Fibroblast of skin of back (primary cell): Measurements from ENCODE around the gene MRPS9. TPM values are rescaled to one million over a fixed set of nuclear protein-coding genes. Genes with fewer than 3 reads are reported as not detected.

ENCODE experiments used
- DNase-seq: peaks from one replicate; pipeline ENCODE4 v3.0.0-alpha.2; 2013
- polyA plus RNA-seq, 2 experiments: library from polyadenylated mRNA; unstranded; fragments of 120-200 nt; gene quantifications; one replicate each; pipeline ENCODE4 v1.2.1, GENCODE V29; 2013; ENCODE audit not compliant: insufficient read length in 2 of 2

MRPS9 gene
- polyA plus RNA-seq (2013, experiment 1 of 2; ENCODE audit: insufficient read length) = 24.3 TPM
- polyA plus RNA-seq (2013, experiment 2 of 2; ENCODE audit: insufficient read length) = 17.5 TPM

DNA sequence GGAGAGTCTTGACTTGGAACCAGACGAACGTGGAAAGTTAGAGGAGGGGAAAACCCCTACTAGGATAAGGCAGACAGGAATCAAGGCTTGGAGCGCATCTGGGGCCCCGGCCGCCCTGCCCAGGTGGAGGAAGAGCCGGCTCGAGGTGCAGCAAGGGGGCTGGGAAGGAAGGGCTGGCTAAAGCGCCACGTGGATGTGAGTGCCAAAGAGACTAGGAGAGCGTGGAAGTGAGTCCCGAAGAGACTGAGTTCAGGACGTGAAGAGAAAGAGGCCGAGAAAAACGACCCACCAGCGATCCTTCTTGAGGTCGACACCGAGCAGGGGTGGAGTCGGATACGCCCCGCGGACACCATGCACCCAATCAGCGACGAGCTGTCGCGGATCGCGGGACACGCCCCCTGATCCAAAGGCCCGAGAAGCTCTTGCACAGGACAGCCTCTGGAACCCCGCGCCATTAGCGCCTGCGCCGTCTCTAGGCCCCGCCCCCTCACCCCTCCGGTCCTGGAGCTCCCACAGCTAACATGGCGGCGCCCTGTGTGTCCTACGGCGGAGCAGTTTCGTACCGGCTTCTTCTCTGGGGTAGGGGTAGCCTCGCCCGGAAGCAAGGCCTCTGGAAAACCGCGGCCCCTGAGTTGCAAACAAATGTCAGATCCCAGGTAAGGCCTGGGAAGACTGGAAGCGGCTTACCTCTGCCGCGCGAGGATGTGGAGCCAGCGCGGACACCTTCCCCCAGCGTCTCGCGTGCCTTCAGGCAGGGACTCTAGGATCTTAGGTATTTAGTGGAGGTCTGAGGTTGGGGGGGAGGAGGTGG, at the start of gene MRPS9:
MRPS9 (plus strand) TSS at position 498 of the 811 bp plus-strand sequence; CDS start at position 522, 24 bp downstream.
- DNase-seq = peak; percentile 97

DNA sequence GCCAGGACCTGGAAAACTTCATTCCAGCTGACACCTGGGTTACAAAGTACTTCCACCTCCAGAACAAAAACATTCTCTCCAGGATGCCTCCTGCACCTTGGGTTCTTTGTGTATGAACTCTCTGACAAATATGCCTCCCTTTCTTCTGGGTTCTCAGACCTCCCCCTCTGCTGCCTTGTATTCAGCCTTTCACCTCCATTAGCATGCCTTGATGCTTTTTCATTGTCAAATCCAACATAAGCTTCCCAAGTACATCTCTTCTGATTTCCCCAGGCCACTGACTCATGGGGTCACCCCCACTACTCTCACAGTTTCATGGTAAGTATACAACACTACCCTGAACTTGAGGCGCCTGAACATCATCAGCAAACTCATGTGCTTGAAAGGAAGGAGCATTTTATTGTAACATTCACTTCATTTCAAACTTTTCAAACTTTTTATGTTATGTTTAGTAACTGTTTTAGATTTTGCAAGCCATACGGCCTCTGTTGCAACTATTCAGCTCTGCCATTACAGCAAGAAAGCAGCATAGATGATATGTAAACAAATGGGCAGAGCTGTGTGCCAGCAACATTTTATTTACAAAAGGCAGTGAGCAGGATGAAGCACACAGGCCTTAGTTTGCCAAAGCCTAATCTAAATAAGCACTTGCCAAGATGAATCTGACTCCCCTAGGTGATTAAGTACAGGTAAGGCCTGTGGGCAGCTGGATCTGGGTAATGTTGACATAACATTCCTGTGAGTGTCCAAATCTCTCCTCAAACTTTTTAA, 32.5 kb upstream of the MRPS9 start:
- DNase-seq = no peak

DNA sequence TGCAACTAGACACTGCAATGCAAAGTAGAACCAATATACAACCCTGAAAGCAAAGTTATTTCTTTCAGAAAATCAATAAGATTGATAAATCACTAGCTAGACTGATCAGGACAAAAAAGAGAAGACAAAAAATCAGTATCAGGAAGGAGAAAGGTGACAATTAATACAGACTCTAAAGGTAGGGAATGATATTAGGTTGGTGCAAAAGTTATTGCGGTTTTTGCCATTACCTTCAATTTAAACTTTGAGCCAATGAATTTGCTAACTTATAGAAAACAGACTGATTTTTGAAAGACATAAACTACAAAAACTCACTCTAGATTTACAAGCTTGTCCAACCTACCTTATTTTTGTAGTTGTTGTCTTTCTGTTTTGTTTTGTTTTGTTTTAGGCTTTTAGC, 30.5 kb upstream of the MRPS9 start:
- DNase-seq = no peak

DNA sequence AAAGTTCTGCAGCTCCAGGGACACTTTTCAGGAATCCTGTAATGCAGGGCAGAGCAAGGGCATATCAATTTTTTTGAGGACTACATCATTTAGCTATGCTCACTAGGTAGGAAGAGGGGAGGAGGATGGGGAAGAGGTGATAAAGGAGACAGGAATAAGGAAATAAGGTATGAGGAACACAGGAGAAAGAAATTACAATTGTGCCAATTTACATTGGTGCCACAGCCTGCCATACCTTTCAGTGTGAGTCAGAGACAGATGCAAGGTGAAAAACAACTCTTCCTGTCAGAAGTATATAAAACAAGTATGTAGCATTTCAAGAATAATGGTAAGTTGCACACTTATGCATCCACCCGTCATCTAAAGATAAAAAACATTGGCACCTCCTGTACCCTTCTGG, 5.4 kb upstream of the MRPS9 start:
- DNase-seq = no peak

DNA sequence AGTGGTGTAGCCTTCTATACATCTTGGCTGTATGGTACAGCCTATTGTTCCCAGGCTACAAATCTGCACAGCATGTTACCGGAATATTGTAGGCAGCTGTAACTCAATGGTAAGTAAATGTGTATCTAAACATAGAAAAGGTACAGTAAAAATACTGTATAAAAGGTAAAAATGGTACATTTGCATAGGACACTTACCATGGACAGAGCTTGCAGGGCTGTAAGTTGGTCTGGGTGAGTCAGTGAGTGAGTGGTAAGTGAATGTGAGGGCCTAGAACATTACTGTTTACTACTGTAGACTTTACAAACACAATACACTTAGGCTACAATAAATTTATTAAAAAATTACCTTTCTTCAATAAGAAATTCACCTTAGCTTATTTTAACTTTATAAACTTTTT, 3.7 kb upstream of the MRPS9 start:
- DNase-seq = no peak

GRCh38 chr2:105038383-105039061, 653 bp downstream of the MRPS9 start:
- peak; percentile 1 for DNase-seq

- DNase-seq = no peak
Observed at GRCh38 chr2:105039559-105039958, 1.7 kb downstream of the MRPS9 start.

GRCh38 chr2:105042189-105042588, 4.3 kb downstream of the MRPS9 start:
- DNase-seq = no peak

- no peak for DNase-seq
Observed at GRCh38 chr2:105052773-105053172, 14.9 kb downstream of the MRPS9 start.

GRCh38 chr2:105055613-105056012, 17.7 kb downstream of the MRPS9 start:
- no peak for DNase-seq

GRCh38 chr2:105056245-105056644, 18.4 kb downstream of the MRPS9 start:
- DNase-seq = no peak

DNA sequence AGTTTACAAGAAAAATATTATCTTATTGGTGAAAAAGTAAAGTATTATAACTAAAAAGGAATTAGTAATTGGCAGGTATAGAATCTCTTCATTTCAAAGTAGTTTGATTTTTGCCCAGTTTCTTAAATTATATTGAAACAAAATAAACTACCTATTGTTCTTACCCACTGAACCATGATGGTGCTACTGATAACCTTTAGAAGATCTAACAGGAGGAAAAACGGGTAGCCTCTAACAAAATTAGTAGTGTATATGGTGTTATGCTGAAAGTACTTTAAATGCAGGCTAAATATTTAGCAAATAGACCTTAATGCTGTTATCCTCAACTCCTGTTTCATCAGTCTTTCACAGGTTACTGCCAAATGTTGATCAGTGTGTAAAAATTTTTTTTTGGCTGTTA, 19.1 kb downstream of the MRPS9 start:
- DNase-seq = no peak

GRCh38 chr2:105061560-105061959, 23.7 kb downstream of the MRPS9 start:
- no peak for DNase-seq

GRCh38 chr2:105062158-105062557, 24.3 kb downstream of the MRPS9 start:
- no peak for DNase-seq

DNA sequence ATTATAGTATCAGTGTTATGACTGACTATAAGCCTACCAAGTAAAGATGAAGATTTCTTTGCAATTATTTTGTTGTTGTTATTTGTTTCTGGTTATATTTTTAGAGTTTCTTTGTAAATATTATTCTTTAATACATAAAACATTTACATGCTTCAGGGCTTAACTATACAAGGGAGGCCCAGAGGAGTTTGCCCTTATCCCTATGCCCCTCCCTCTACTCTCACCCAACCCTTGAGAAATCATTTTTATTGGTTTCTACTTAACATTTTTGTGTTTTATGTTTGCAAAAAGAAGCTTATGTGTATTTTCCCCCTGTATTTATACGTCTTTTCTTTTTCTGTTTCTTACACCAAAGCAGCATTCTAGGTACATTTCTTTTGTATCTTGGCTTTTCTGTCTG, 30.5 kb downstream of the MRPS9 start:
- no peak for DNase-seq

GRCh38 chr2:105068875-105069274, 31.0 kb downstream of the MRPS9 start:
- DNase-seq = no peak

GRCh38 chr2:105070010-105070865, 32.4 kb downstream of the MRPS9 start:
- DNase-seq = no peak

GRCh38 chr2:105071379-105071778, 33.5 kb downstream of the MRPS9 start:
- no peak for DNase-seq

- no peak for DNase-seq
Observed at GRCh38 chr2:105072039-105072438, 34.2 kb downstream of the MRPS9 start.

- DNase-seq = no peak
Observed at GRCh38 chr2:105073591-105073990, 35.7 kb downstream of the MRPS9 start.

GRCh38 chr2:105076121-105076520, 38.3 kb downstream of the MRPS9 start:
- DNase-seq = no peak

- no peak for DNase-seq
Observed at GRCh38 chr2:105078906-105079495, 41.1 kb downstream of the MRPS9 start.
